ENCODE results near the gene AP2A2.
A peak's percentile ranks its signal among the peaks of the same experiment; 100 is the strongest.

Gene AP2A2

GRCh38 chr11:1000357-1001278, 74.9 kb downstream of the AP2A2 start:
- DNase-seq: no peak

GRCh38 chr11:1001617-1002405, 76.1 kb downstream of the AP2A2 start:
- DNase-seq: no peak

GRCh38 chr11:1002406-1002984, 76.8 kb downstream of the AP2A2 start:
- no peak for DNase-seq

- no peak for DNase-seq
Measured at GRCh38 chr11:1003159-1003558, 77.5 kb downstream of the AP2A2 start.

- DNase-seq: no peak
Measured at GRCh38 chr11:1005928-1006327, 80.3 kb downstream of the AP2A2 start.

GRCh38 chr11:1006762-1007161, 81.1 kb downstream of the AP2A2 start:
- DNase-seq: no peak

- no peak for DNase-seq
Measured at GRCh38 chr11:1007279-1007678, 81.6 kb downstream of the AP2A2 start.

GRCh38 chr11:1008001-1008802, 82.5 kb downstream of the AP2A2 start:
- DNase-seq: no peak

- no peak for DNase-seq
Measured at GRCh38 chr11:1008803-1009145, 83.1 kb downstream of the AP2A2 start.

GRCh38 chr11:1009371-1009770, 83.7 kb downstream of the AP2A2 start:
- no peak for DNase-seq

- DNase-seq: no peak
Measured at GRCh38 chr11:1009991-1010390, 84.3 kb downstream of the AP2A2 start.

- no peak for DNase-seq
Measured at GRCh38 chr11:1010551-1011319, 85.1 kb downstream of the AP2A2 start.

GRCh38 chr11:1011320-1011698, 85.6 kb downstream of the AP2A2 start:
- no peak for DNase-seq

GRCh38 chr11:1012291-1012690, 86.6 kb downstream of the AP2A2 start:
- no peak for DNase-seq

GRCh38 chr11:1012740-1013630, 87.3 kb downstream of the AP2A2 start:
- no peak for DNase-seq

- DNase-seq: no peak
Measured at GRCh38 chr11:1013631-1013935, 87.9 kb downstream of the AP2A2 start.

GRCh38 chr11:1014276-1014675, 88.6 kb downstream of the AP2A2 start:
- DNase-seq: no peak

GRCh38 chr11:1015064-1015463, 89.4 kb downstream of the AP2A2 start:
- no peak for DNase-seq

- DNase-seq: no peak
Measured at GRCh38 chr11:1015826-1016545, 90.3 kb downstream of the AP2A2 start.

- peak in 1 of 2 donors; percentile 3 for DNase-seq
Measured at GRCh38 chr11:1016610-1017126, 91.0 kb downstream of the AP2A2 start.

Data from CD4-positive, alpha-beta T cell treated with Interleukin-1 beta for 1 hour (primary cell).